AG04449 (cell line): Measurements from ENCODE around the gene SELPLG.
"Not testable (repeated sequence)": the region's sequence is repeated elsewhere in the genome, so short reads cannot be mapped to it uniquely, and the experiment has no call there.

Experiments
- CTCF ChIA-PET: fragments of 350-600 bp; formaldehyde crosslinking; extraction: SDS; loops from one replicate; lab custom pipeline; 2021; ENCODE audit warnings: antibody characterized with exemption; lab: Yijun Ruan, JAX
- POLR2A ChIA-PET: fragments of 400-600, 350-600 bp; formaldehyde crosslinking; extraction: SDS; loops from one replicate; lab custom pipeline; 2020; ENCODE audit warnings: antibody characterized with exemption, inconsistent platforms; lab: Yijun Ruan, JAX
- DNase-seq: peaks from one replicate; pipeline ENCODE4 v3.0.0-alpha.2; 2010; ENCODE audit warnings: low read depth, low spot score
- H3K4me3 ChIP-seq: 2 replicates; pipeline ENCODE4 v1.5.1; 2011; ENCODE audit warnings: low read depth, mild to moderate bottlenecking, control low read depth, low read length
- TF ChIP-seq, protein P1 (sequence below): IDR thresholded peaks from one replicate; pipeline ENCODE4 v1.5.1; 2011; ENCODE audit warnings: mild to moderate bottlenecking, moderate library complexity, low read length, control low read depth, inconsistent platforms; ENCODE audit not compliant: insufficient read depth; ENCODE audit errors: missing control alignments

Gene SELPLG

DNA sequence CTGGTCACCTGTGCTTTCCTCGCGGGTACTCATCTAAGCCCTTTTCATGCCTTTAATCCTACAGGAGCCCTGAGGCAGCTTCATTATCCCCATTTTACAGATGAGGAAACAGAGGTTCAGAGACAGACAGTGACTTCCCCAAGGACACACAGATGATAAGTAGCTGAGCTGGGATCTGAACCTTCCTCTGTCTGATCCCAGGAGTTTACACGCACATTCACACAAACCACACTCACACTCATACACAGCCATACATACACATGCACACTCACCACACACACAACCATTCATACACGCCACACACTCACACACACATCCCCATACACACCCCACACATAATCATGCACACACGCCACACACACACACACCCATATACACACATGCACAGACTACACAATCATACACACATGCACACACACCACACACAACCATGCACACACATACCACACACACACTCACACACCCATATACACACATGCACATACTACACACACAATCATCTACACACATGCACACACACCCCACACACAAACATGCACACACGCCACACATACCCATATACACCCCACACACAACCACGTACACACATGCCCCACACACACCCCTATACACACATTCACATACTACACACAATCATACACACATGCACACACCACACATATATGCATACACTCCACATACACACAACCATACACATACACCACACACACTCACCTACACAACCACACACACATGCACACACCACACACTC lies 38.6 kb downstream of the SELPLG start:
- peak overlapping the region; percentile 76 for H3K4me3 ChIP-seq
- TF ChIP-seq, protein P1, sequence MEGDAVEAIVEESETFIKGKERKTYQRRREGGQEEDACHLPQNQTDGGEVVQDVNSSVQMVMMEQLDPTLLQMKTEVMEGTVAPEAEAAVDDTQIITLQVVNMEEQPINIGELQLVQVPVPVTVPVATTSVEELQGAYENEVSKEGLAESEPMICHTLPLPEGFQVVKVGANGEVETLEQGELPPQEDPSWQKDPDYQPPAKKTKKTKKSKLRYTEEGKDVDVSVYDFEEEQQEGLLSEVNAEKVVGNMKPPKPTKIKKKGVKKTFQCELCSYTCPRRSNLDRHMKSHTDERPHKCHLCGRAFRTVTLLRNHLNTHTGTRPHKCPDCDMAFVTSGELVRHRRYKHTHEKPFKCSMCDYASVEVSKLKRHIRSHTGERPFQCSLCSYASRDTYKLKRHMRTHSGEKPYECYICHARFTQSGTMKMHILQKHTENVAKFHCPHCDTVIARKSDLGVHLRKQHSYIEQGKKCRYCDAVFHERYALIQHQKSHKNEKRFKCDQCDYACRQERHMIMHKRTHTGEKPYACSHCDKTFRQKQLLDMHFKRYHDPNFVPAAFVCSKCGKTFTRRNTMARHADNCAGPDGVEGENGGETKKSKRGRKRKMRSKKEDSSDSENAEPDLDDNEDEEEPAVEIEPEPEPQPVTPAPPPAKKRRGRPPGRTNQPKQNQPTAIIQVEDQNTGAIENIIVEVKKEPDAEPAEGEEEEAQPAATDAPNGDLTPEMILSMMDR, result no peak
- ChIA-PET CTCF (interaction anchor here (0.8 to 6.8 kb wide), 4 partner anchors 9 to 31 kb away, joined by 3 to 60 read pairs (median 3); no protein-coding TSS in a partner anchor), POLR2A (interaction anchor here (1.1 kb wide), 1 partner anchor 9 kb away, joined by 3 read pairs; no protein-coding TSS in a partner anchor)
- DNase-seq, result no peak

DNA sequence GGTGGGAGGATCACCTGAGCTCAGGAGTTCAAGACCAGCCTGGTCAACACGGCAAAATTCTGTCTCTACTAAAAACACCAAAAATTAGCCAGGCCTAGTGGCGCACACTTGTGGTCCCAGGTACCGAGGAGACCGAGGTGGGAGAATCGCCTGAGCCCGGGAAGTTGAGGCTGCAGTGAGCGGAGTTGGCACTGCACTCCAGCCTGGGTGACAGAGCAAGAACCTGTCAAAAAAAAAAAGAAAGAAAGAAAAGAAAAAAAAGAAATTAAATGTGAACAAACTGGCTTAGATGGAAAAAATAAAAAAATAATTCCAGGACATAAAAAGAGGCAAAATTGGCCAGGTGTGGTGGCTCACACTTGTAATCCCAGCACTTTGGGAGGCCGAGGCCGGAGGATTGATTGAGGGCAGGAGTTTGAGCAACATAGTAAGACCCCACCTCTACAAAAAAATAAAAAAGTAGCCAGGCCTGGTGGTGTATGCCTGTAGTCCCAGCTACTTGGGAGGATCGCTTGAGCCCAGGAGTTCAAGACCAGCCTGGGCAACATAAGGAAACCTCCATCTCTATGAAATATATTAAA lies 39.3 kb downstream of the SELPLG start:
- TF ChIP-seq, protein P1, result no peak
- CTCF ChIA-PET, result interaction anchor here (0.8 to 6.8 kb wide), 5 partner anchors 10 to 31 kb away, joined by 3 to 60 read pairs (median 5); no protein-coding TSS in a partner anchor
- POLR2A ChIA-PET, result no interaction called here
- DNase-seq, result no peak
- no peak overlapping the region for H3K4me3 ChIP-seq

DNA sequence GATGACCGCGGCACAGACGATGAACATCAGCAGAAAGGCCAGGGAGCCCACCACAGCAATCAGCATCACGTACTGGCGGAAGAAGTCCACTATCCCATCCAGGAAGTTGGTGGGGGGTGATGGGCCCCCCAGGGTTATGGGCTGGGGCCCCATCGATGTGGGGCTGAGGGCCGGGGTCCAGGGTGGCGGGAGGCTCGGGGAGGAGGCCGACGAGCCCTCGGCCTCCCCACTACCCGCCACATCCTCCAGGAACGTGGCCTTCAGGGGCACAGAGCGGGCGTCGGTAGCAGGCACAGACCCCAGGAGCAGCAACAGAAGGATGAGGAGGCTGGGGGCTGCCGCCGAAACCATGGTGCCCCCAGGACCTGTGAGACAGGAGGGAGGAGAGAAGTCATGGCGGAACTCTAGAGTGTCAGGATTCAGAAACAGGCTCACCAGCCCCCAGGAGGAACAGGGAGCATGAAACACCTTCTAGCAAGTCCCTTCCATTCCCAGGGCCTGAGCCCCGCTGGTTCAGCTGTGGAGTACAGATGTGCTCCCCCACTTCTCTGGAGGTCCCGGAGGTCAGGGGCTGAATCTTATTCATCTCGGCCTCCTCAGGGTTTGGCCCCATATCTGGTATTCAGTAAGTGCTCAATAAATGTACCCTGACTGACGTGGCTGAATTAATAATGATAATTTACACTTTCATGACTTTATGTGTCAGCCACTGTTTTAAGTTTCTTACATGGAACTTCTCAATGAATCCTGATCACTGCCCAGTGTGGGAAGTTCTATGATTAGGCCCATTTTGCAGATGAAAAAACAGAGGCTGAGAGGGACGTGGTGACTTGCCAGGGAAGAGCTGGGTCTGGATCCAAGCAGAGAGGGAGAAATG lies 41.4 kb downstream of the SELPLG start:
- TF ChIP-seq, protein P1, result no peak
- no peak for DNase-seq
- no peak overlapping the region for H3K4me3 ChIP-seq
- CTCF ChIA-PET, result interaction anchor here (2.1 to 6.8 kb wide), 2 partner anchors 21 to 25 kb away, joined by 11 to 60 read pairs; no protein-coding TSS in a partner anchor
- POLR2A ChIA-PET, result no interaction called here

DNA sequence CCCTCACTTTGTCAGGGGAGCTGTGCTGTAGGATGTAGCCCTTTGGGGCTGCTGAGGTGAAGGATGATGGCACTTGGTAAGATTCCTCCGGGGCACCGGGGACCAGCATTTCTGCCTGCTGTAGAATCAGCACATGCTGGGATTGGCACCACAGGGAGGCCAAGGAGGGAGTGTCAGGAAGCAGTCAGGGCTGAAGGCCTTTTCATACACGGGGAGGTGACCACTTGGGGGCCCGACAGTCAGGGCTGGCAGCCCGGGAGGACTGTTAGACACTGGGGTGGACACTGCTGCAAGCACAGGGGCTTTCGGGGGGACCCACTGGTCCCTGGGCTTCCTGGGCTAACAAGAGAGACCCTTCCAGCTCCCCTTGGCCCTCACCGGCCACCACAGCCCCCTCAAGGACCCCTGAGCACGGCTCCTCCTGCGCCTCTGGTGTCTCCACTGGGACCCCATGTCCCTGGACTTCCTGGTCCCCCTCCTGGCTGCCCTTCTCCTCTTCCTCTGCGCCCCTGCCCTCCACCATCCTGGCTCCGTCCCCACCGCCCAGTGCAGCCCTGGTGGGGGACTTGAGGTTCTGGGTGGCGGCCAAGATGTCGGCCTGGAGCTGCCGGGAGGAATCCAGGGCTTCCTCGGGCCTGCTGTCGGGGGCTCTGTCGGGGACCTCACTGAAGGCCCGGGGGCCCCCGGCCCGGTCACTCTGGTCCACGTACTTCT lies 42.3 kb downstream of the SELPLG start:
- TF ChIP-seq, protein P1, result no peak
- no peak for DNase-seq
- ChIA-PET CTCF (interaction anchor here (1.0 kb wide), 1 partner anchor 12 kb away, joined by 3 read pairs; no protein-coding TSS in a partner anchor), POLR2A (no interaction called here)
- no peak overlapping the region for H3K4me3 ChIP-seq

DNA sequence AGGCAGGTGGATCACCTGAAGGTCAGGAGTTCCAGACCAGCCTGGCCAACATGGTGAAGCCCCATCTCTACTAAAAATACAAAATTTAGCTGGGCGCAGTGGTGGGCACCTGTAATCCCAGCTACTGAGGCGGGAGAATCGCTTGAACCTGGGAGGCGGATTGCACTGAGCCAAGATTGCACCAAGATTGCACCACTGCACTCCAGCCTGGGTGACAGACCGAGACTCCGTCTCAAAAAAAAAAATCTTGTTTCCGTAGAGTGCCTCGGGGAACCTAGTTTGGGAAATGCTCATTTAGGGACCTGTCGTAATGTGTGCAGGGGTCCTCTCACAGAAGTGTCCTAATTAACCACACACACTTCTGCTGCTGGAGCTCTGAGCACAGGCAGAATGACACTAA lies 43.2 kb downstream of the SELPLG start:
- CTCF ChIA-PET, result interaction anchor here (1.0 to 5.7 kb wide), 3 partner anchors 13 to 28 kb away, joined by 3 to 51 read pairs (median 4); no protein-coding TSS in a partner anchor
- DNase-seq, POLR2A ChIA-PET, H3K4me3 ChIP-seq: not testable (repeated sequence)

DNA sequence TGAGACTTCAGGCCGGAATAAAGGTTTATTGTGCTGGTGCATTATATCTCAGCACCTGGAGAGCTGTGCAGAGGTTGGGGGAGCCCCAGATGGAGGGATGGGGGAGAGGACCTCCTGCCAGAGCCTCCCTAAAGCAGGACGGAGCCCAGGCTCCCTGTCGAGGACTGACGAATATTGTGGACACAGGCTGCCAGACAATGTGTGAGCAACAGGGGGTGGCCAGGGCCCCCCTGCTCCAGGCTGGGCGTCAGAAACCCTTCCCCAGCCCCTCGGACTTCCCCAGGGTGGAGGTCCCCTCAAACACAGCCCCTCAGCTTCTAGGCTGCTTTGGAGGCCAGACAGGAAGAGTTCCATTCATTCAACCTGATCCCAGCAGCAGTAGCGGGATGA lies 43.9 kb downstream of the SELPLG start:
- TF ChIP-seq, protein P1, result no peak
- CTCF ChIA-PET, result interaction anchor here (1.0 to 5.7 kb wide), 2 partner anchors 19 to 29 kb away, joined by 4 to 51 read pairs; no protein-coding TSS in a partner anchor
- H3K4me3 ChIP-seq, result no peak overlapping the region
- no peak for DNase-seq
- POLR2A ChIA-PET, result no interaction called here
